H9 (cell line): ENCODE data around the gene APOLD1. TPM values are rescaled to one million over a fixed set of nuclear protein-coding genes. Genes with fewer than 3 reads are reported as not detected.

Experiments used
- DNase-seq: peaks from one replicate; pipeline ENCODE4 v3.0.0-alpha.2; 2017
- H2AFZ ChIP-seq: one replicate; pipeline ENCODE4 v1.6.1; 2013; ENCODE audit warnings: mild to moderate bottlenecking, low read length, control low read depth, moderate library complexity
- H2AK5ac ChIP-seq: 2 replicates; pipeline ENCODE4 v1.6.1; 2013; ENCODE audit warnings: low read length, control low read depth, mixed read lengths; ENCODE audit not compliant: insufficient read length
- H2BK120ac ChIP-seq: one replicate; pipeline ENCODE4 v1.6.1; 2013; ENCODE audit warnings: low read depth, mild to moderate bottlenecking, low read length, control low read depth, inconsistent platforms; ENCODE audit not compliant: poor library complexity, severe bottlenecking
- H2BK12ac ChIP-seq: 2 replicates; pipeline ENCODE4 v1.6.1; 2013; ENCODE audit warnings: low read length, control low read depth, mixed read lengths, low read depth; ENCODE audit not compliant: insufficient read length
- H2BK15ac ChIP-seq: 2 replicates; pipeline ENCODE4 v1.6.1; 2013; ENCODE audit warnings: low read depth, low read length, control low read depth
- H2BK20ac ChIP-seq: one replicate; pipeline ENCODE4 v1.6.1; 2013; ENCODE audit warnings: low read depth, mild to moderate bottlenecking, low read length, control low read depth, inconsistent platforms; ENCODE audit not compliant: poor library complexity, severe bottlenecking
- H2BK5ac ChIP-seq: 2 replicates; pipeline ENCODE4 v1.6.1; 2013; ENCODE audit warnings: low read length, control low read depth, mixed read lengths; ENCODE audit not compliant: insufficient read length
- H3K14ac ChIP-seq: 2 replicates; pipeline ENCODE4 v1.6.1; 2013; ENCODE audit warnings: low read length, control low read depth; ENCODE audit not compliant: insufficient read depth
- H3K18ac ChIP-seq: 2 replicates; pipeline ENCODE4 v1.6.1; 2013; ENCODE audit warnings: low read depth, mild to moderate bottlenecking, mixed read lengths, low read length, control low read depth; ENCODE audit not compliant: insufficient read length
- H3K23ac ChIP-seq: 2 replicates; pipeline ENCODE4 v1.6.1; 2013; ENCODE audit warnings: low read length, control low read depth, mixed read lengths, low read depth; ENCODE audit not compliant: insufficient read length
- H3K23me2 ChIP-seq: 2 replicates; pipeline ENCODE4 v1.6.1; 2013; ENCODE audit warnings: low read depth, mild to moderate bottlenecking, mixed read lengths, low read length, control low read depth; ENCODE audit not compliant: insufficient read length, poor library complexity, severe bottlenecking
- H3K27ac ChIP-seq: 2 replicates; pipeline ENCODE4 v1.5.1; 2013; ENCODE audit warnings: low read length, control low read depth, mixed read lengths, low read depth; ENCODE audit not compliant: insufficient read length
- H3K27me3 ChIP-seq: 2 replicates; pipeline ENCODE4 v1.6.1; 2013; ENCODE audit warnings: low read length, control low read depth, inconsistent platforms; ENCODE audit not compliant: insufficient read depth
- H3K4ac ChIP-seq: 2 replicates; pipeline ENCODE4 v1.6.1; 2013; ENCODE audit warnings: low read depth, mild to moderate bottlenecking, control low read depth, inconsistent platforms, low read length, moderate library complexity
- H3K4me1 ChIP-seq: 2 replicates; pipeline ENCODE4 v1.6.1; 2013; ENCODE audit warnings: low read length, control low read depth, inconsistent platforms; ENCODE audit not compliant: insufficient read depth
- H3K4me2 ChIP-seq: 2 replicates; pipeline ENCODE4 v1.6.1; 2013; ENCODE audit warnings: low read length, control low read depth, mixed read lengths; ENCODE audit not compliant: insufficient read length, insufficient read depth
- H3K56ac ChIP-seq: 2 replicates; pipeline ENCODE4 v1.6.1; 2013; ENCODE audit warnings: low read depth, mild to moderate bottlenecking, mixed read lengths, low read length, control low read depth; ENCODE audit not compliant: insufficient read length
- H3K79me1 ChIP-seq: 2 replicates; pipeline ENCODE4 v1.6.1; 2013; ENCODE audit warnings: low read depth, mild to moderate bottlenecking, moderate library complexity, low read length, control low read depth, inconsistent platforms; ENCODE audit not compliant: insufficient read depth, poor library complexity, severe bottlenecking
- H3K79me2 ChIP-seq: 2 replicates; pipeline ENCODE4 v1.6.1; 2013; ENCODE audit warnings: low read length, control low read depth, inconsistent platforms; ENCODE audit not compliant: insufficient read depth
- H3K9ac ChIP-seq: 2 replicates; pipeline ENCODE4 v1.6.1; 2013; ENCODE audit warnings: low read length, control low read depth, mixed read lengths; ENCODE audit not compliant: insufficient read length; ENCODE audit errors: extremely low read depth
- H3K9me3 ChIP-seq: one replicate; pipeline ENCODE4 v1.6.1; 2013; ENCODE audit warnings: low read depth, low read length, inconsistent platforms; ENCODE audit not compliant: control insufficient read depth
- H3T11ph ChIP-seq: one replicate; pipeline ENCODE4 v1.6.1; 2013; ENCODE audit warnings: mild to moderate bottlenecking, low read length, control low read depth, inconsistent platforms
- H4K20me1 ChIP-seq: one replicate; pipeline ENCODE4 v1.6.1; 2013; ENCODE audit not compliant: control insufficient read depth, insufficient read length, insufficient read depth
- H4K5ac ChIP-seq: 2 replicates; pipeline ENCODE4 v1.6.1; 2013; ENCODE audit warnings: low read depth, mild to moderate bottlenecking, mixed read lengths, low read length, control low read depth; ENCODE audit not compliant: insufficient read length
- H4K8ac ChIP-seq: replicated peaks from 2 replicates; pipeline ENCODE4 v1.6.1; 2013; ENCODE audit warnings: low read length, control low read depth, mixed read lengths, low read depth; ENCODE audit not compliant: insufficient read length
- H4K91ac ChIP-seq: 2 replicates; pipeline ENCODE4 v1.6.1; 2013; ENCODE audit warnings: low read depth, mild to moderate bottlenecking, moderate library complexity, mixed read lengths, low read length, control low read depth; ENCODE audit not compliant: insufficient read length
- H3K27ac Mint-ChIP-seq, 3 experiments: 2 replicates in 2 of 3; 3 replicates in 1 of 3; pipeline ENCODE4 v1.8.0; 2020 to 2021; ENCODE audit warnings: mixed read lengths in 3 of 3, mild to moderate bottlenecking in 1 of 3, moderate library complexity in 1 of 3
- H3K27me3 Mint-ChIP-seq: 2 replicates; pipeline ENCODE4 v1.8.0; 2021; ENCODE audit warnings: low read depth, mild to moderate bottlenecking, moderate library complexity, mixed read lengths
- H3K36me3 Mint-ChIP-seq, 3 experiments: 2 replicates in 2 of 3; 3 replicates in 1 of 3; pipeline ENCODE4 v1.8.0; 2020 to 2021; ENCODE audit warnings: low read depth in 3 of 3, mixed read lengths in 3 of 3; ENCODE audit not compliant: insufficient read depth in 1 of 3
- H3K4me1 Mint-ChIP-seq, 2 experiments: 2 replicates each; pipeline ENCODE4 v1.8.0; 2020; ENCODE audit warnings: mixed read lengths in 2 of 2
- H3K4me3 Mint-ChIP-seq, 2 experiments: 2 replicates in 1 of 2; 3 replicates in 1 of 2; pipeline ENCODE4 v1.8.0; 2020 to 2021; ENCODE audit warnings: mild to moderate bottlenecking in 2 of 2, mixed read lengths in 2 of 2, moderate library complexity in 1 of 2
- H3K9me3 Mint-ChIP-seq, 2 experiments: 2 replicates in 1 of 2; 3 replicates in 1 of 2; pipeline ENCODE4 v1.8.0; 2020; ENCODE audit warnings: mild to moderate bottlenecking in 2 of 2, mixed read lengths in 2 of 2, moderate library complexity in 1 of 2
- CTCF ChIP-seq: fragments of 200-600 bp; sonication (generic); conservative IDR thresholded peaks from 3 replicates; pipeline ENCODE4 v1.8.0; 2021; ENCODE audit warnings: antibody characterized with exemption, mild to moderate bottlenecking
- WGBS: extraction: QIAGEN DNeasy Blood & Tissue Kit; methylation state at CpG from one replicate; pipeline ENCODE4 v1.1.7; 2013; ENCODE audit warnings: missing lambda C conversion rate, low lambda C conversion rate, mixed read lengths; ENCODE audit not compliant: insufficient read length; ENCODE audit errors: extremely low coverage; 5-methylcytosine and 5-hydroxymethylcytosine counted together
- total RNA-seq: library from RNA; stranded (reverse); gene quantifications from 2 replicates; pipeline ENCODE4 v1.2.1, GENCODE V29; 2021

APOLD1 gene
- total RNA-seq, 1 experiment from 2014 or later: 0.48 TPM

GRCh38 chr12:12794686-12795085 lies 9.2 kb downstream of the APOLD1 start:
- no CpG with 5 or more reads among the region's 2 CpGs for WGBS
- Mint-ChIP-seq H3K4me1 (peaks cover 9 to 14% of the 10 kb centered on the region in 2 experiments), H3K36me3 (no peaks in the 10 kb centered on the region; a peak in 1 of 7 replicates), H3K9me3 (no peaks in the 10 kb centered on the region), H3K27ac (no peak overlapping the region), H3K4me3 (no peak overlapping the region), H3K27me3 (peaks cover 2% of the 10 kb centered on the region; the same call in 1 of the 2 replicates)
- no peaks in the 10 kb centered on the region for H3K79me1 ChIP-seq
- H2AK5ac ChIP-seq: no peak overlapping the region
- H3K23ac ChIP-seq: no peak overlapping the region
- H2BK5ac ChIP-seq: no peak overlapping the region
- H3K56ac ChIP-seq: no peak overlapping the region
- no peak overlapping the region for H3K14ac ChIP-seq
- H3K27me3 ChIP-seq: no peaks in the 10 kb centered on the region
- no peak overlapping the region for H2BK20ac ChIP-seq
- H4K20me1 ChIP-seq: no peaks in the 10 kb centered on the region
- no peaks in the 10 kb centered on the region for H3K23me2 ChIP-seq
- H4K5ac ChIP-seq: no peak overlapping the region
- H3K4me2 ChIP-seq: no peak overlapping the region
- no peaks in the 10 kb centered on the region for H3K9me3 ChIP-seq
- no peak overlapping the region for H4K8ac ChIP-seq
- no peak for TF ChIP-seq CTCF
- no peak overlapping the region for H3K4ac ChIP-seq
- DNase-seq: no peak
- H3K9ac ChIP-seq: no peak overlapping the region
- H3K27ac ChIP-seq: no peak overlapping the region
- no peaks in the 10 kb centered on the region for H3K4me1 ChIP-seq
- no peak overlapping the region for H2BK120ac ChIP-seq
- H2BK12ac ChIP-seq: no peak overlapping the region
- H3K18ac ChIP-seq: no peak overlapping the region
- H2AFZ ChIP-seq: no peak overlapping the region
- no peak overlapping the region for H4K91ac ChIP-seq
- no peaks in the 10 kb centered on the region for H3K79me2 ChIP-seq
- H3T11ph ChIP-seq: no peak overlapping the region
- H2BK15ac ChIP-seq: no peak overlapping the region
